DND-41 (cell line): Measurements from ENCODE around the gene POU3F3.

Source experiments
- ATAC-seq: fragments of 200-7000 bp; cut with Tn5 transposase; 3 replicates; pipeline ENCODE4 v1.9.1; 2021; ENCODE audit warnings: low read depth; ENCODE audit not compliant: insufficient read depth
- DNase-seq: peaks from one replicate; pipeline ENCODE4 v3.0.0-alpha.2; 2020
- H2AFZ ChIP-seq: 2 replicates; pipeline ENCODE4 v1.6.0; 2012; ENCODE audit warnings: low read depth, low read length
- H3K27ac ChIP-seq: 2 replicates; pipeline ENCODE4 v1.5.1; 2012; ENCODE audit warnings: low read length, inconsistent platforms
- H3K27me3 ChIP-seq: fragments of 200-600 bp; sonication (generic); 2 replicates; pipeline ENCODE4 v1.6.0; 2012; ENCODE audit warnings: low read length, mild to moderate bottlenecking, inconsistent platforms; ENCODE audit not compliant: insufficient read depth, poor library complexity
- H3K36me3 ChIP-seq: 2 replicates; pipeline ENCODE4 v1.5.1; 2012; ENCODE audit warnings: low read length, inconsistent platforms; ENCODE audit not compliant: insufficient read depth
- H3K4me1 ChIP-seq: 2 replicates; pipeline ENCODE4 v1.5.1; 2012; ENCODE audit warnings: mild to moderate bottlenecking, low read length; ENCODE audit not compliant: insufficient read depth
- H3K4me2 ChIP-seq: 2 replicates; pipeline ENCODE4 v1.6.0; 2012; ENCODE audit warnings: mild to moderate bottlenecking, moderate library complexity, low read length, inconsistent platforms; ENCODE audit not compliant: insufficient read depth
- H3K4me3 ChIP-seq, 2 experiments: fragments of 200-600 bp in 1 of 2; shearing (Covaris generic) in 1 of 2; 2 replicates each; pipeline ENCODE4 v1.5.1; 2012 to 2016; ENCODE audit warnings: inconsistent platforms in 2 of 2, low read length in 2 of 2, mild to moderate bottlenecking in 2 of 2, low read depth in 1 of 2, moderate library complexity in 1 of 2
- H3K79me2 ChIP-seq: 2 replicates; pipeline ENCODE4 v1.6.0; 2012; ENCODE audit warnings: low read length, inconsistent platforms; ENCODE audit not compliant: insufficient read depth
- H3K9ac ChIP-seq: 2 replicates; pipeline ENCODE4 v1.6.0; 2012; ENCODE audit warnings: low read depth, mild to moderate bottlenecking, inconsistent platforms, low read length, moderate library complexity
- H3K9me3 ChIP-seq: 2 replicates; pipeline ENCODE4 v1.5.1; 2012; ENCODE audit warnings: low read length, moderate library complexity, mild to moderate bottlenecking, inconsistent platforms; ENCODE audit not compliant: insufficient read depth, severe bottlenecking
- H4K20me1 ChIP-seq: 2 replicates; pipeline ENCODE4 v1.6.0; 2012; ENCODE audit warnings: low read length; ENCODE audit not compliant: insufficient read depth
- CTCF ChIP-seq: IDR thresholded peaks from 2 replicates; pipeline ENCODE4 v1.5.1; 2012; ENCODE audit warnings: borderline replicate concordance, low read length, moderate library complexity, mild to moderate bottlenecking; ENCODE audit not compliant: poor library complexity, severe bottlenecking; ENCODE audit errors: extremely low read depth
- EZH2 ChIP-seq: IDR thresholded peaks from 3 replicates; pipeline ENCODE4 v1.6.1; 2012; ENCODE audit warnings: borderline replicate concordance, low read depth, mild to moderate bottlenecking, moderate library complexity, low read length, inconsistent platforms; ENCODE audit not compliant: severe bottlenecking

The POU3F3 gene

GRCh38 chr2:104890685-104891069 is 36.8 kb downstream of the POU3F3 start:
- H3K27ac ChIP-seq = no peak overlapping the region
- no peak overlapping the region for H2AFZ ChIP-seq

GRCh38 chr2:104891145-104891544 is 37.2 kb downstream of the POU3F3 start:
- no peaks in the 10 kb centered on the region for H3K79me2 ChIP-seq
- H3K4me1 ChIP-seq = no peaks in the 10 kb centered on the region
- H3K9ac ChIP-seq = no peak overlapping the region
- H3K36me3 ChIP-seq = no peaks in the 10 kb centered on the region
- H3K4me3 ChIP-seq = no peak overlapping the region
- H2AFZ ChIP-seq = no peak overlapping the region
- H3K27me3 ChIP-seq = no peaks in the 10 kb centered on the region
- H3K4me2 ChIP-seq = no peak overlapping the region
- TF ChIP-seq EZH2 (no peak), CTCF (no peak)
- DNase-seq = no peak
- H3K9me3 ChIP-seq = no peaks in the 10 kb centered on the region
- H4K20me1 ChIP-seq = no peaks in the 10 kb centered on the region
- H3K27ac ChIP-seq = no peak overlapping the region
- no peak for ATAC-seq

More at GRCh38 chr2:104890685-104891069, 36.8 kb downstream of the POU3F3 start:
- no peak overlapping the region for H3K4me2 ChIP-seq
- no peaks in the 10 kb centered on the region for H3K36me3 ChIP-seq
- no peaks in the 10 kb centered on the region for H3K9me3 ChIP-seq
- no peaks in the 10 kb centered on the region for H4K20me1 ChIP-seq
- no peaks in the 10 kb centered on the region for H3K4me1 ChIP-seq
- no peaks in the 10 kb centered on the region for H3K79me2 ChIP-seq
- DNase-seq = no peak
- no peak for ATAC-seq
- H3K27me3 ChIP-seq = no peaks in the 10 kb centered on the region
- no peak overlapping the region for H3K9ac ChIP-seq
- no peak overlapping the region for H3K4me3 ChIP-seq
- TF ChIP-seq EZH2 (no peak), CTCF (no peak)

GRCh38 chr2:104896446-104896845 is 42.5 kb downstream of the POU3F3 start:
- no peaks in the 10 kb centered on the region for H3K79me2 ChIP-seq
- H3K9ac ChIP-seq = no peak overlapping the region
- no peaks in the 10 kb centered on the region for H3K9me3 ChIP-seq
- no peak for ATAC-seq
- DNase-seq = no peak
- H3K27ac ChIP-seq = no peak overlapping the region
- no peaks in the 10 kb centered on the region for H3K4me1 ChIP-seq
- no peaks in the 10 kb centered on the region for H4K20me1 ChIP-seq
- H3K27me3 ChIP-seq = no peaks in the 10 kb centered on the region
- no peak overlapping the region for H3K4me3 ChIP-seq
- no peak overlapping the region for H3K4me2 ChIP-seq
- H3K36me3 ChIP-seq = no peaks in the 10 kb centered on the region
- H2AFZ ChIP-seq = no peak overlapping the region
- TF ChIP-seq EZH2 = no peak

GRCh38 chr2:104897515-104898184 is 43.7 kb downstream of the POU3F3 start:
- H2AFZ ChIP-seq = no peak overlapping the region
- no peaks in the 10 kb centered on the region for H3K9me3 ChIP-seq
- no peak overlapping the region for H3K9ac ChIP-seq
- H3K27me3 ChIP-seq = no peaks in the 10 kb centered on the region
- H3K79me2 ChIP-seq = no peaks in the 10 kb centered on the region
- no peak overlapping the region for H3K27ac ChIP-seq
- DNase-seq (no peak), ATAC-seq (no peak)
- H4K20me1 ChIP-seq = no peaks in the 10 kb centered on the region
- H3K36me3 ChIP-seq = no peaks in the 10 kb centered on the region
- no peak overlapping the region for H3K4me3 ChIP-seq
- no peak overlapping the region for H3K4me2 ChIP-seq
- H3K4me1 ChIP-seq = no peaks in the 10 kb centered on the region
- TF ChIP-seq EZH2 (no peak), CTCF (no peak)
